CD4-positive, alpha-beta T cell (primary cell): ENCODE measurements around the gene SBNO2. TPM values are rescaled to one million over a fixed set of nuclear protein-coding genes. Genes with fewer than 3 reads are reported as not detected.
A peak's percentile ranks its signal among the peaks of the same experiment; 100 is the strongest.

ENCODE experiments used
- ATAC-seq: fragments of 200-7000 bp; cut with Tn5 transposase; one replicate; pipeline ENCODE4 v1.10.0; 2022; ENCODE audit warnings: mild to moderate bottlenecking; ENCODE audit not compliant: poor library complexity
- CTCF ChIA-PET: fragments of 350-600 bp; sonication (Branson Sonifier 250); formaldehyde crosslinking; loops from one replicate; lab custom pipeline; 2021; ENCODE audit warnings: antibody characterized with exemption, inconsistent platforms; lab: Charles Lee
- POLR2A ChIA-PET: fragments of 350-600 bp; sonication (Branson Sonifier 250); formaldehyde crosslinking; loops from one replicate; lab custom pipeline; 2021; ENCODE audit warnings: antibody characterized with exemption, inconsistent platforms; lab: Charles Lee
- DNase-seq, 14 experiments: peaks; one replicate each; pipeline ENCODE4 v3.0.0-alpha.2; 2013 to 2020; ENCODE audit warnings: mixed read lengths in 2 of 14
- H3K27ac ChIP-seq, 2 donors: one replicate each; pipeline versions ENCODE4 v1.5.1 to v1.7.0; 2013; ENCODE audit warnings: low read length in 2 of 2, low read depth in 1 of 2, mild to moderate bottlenecking in 1 of 2
- H3K27me3 ChIP-seq, 2 experiments: 1 replicate in 1 of 2; 2 replicates in 1 of 2; pipeline versions ENCODE4 v1.6.1 to v1.7.0; 2013; ENCODE audit warnings: low read length in 2 of 2, control low read depth in 1 of 2, mild to moderate bottlenecking in 1 of 2, moderate library complexity in 1 of 2; ENCODE audit not compliant: insufficient read depth in 2 of 2, control insufficient read depth in 1 of 2
- H3K36me3 ChIP-seq: one replicate; pipeline ENCODE4 v1.6.1; 2013; ENCODE audit warnings: low read length, control low read depth; ENCODE audit not compliant: insufficient read depth
- H3K4me1 ChIP-seq: one replicate; pipeline ENCODE4 v1.6.1; 2013; ENCODE audit warnings: low read length, control low read depth; ENCODE audit not compliant: insufficient read depth
- H3K4me3 ChIP-seq: one replicate; pipeline ENCODE4 v1.5.1; 2013; ENCODE audit warnings: mild to moderate bottlenecking, low read length, moderate library complexity
- H3K9me3 ChIP-seq, 2 experiments: 1 replicate in 1 of 2; 2 replicates in 1 of 2; pipeline versions ENCODE4 v1.6.1 to v1.7.0; 2013; ENCODE audit warnings: low read length in 2 of 2, mild to moderate bottlenecking in 2 of 2, control low read depth in 1 of 2, moderate library complexity in 1 of 2; ENCODE audit not compliant: control insufficient read depth in 1 of 2, insufficient read depth in 1 of 2
- H3K27ac Mint-ChIP-seq: one replicate; pipeline ENCODE4 v1.8.0; 2020; ENCODE audit warnings: mixed read lengths
- H3K27me3 Mint-ChIP-seq: one replicate; pipeline ENCODE4 v1.8.0; 2021; ENCODE audit warnings: mixed read lengths
- H3K36me3 Mint-ChIP-seq: one replicate; pipeline ENCODE4 v1.8.0; 2021; ENCODE audit warnings: low read depth, mixed read lengths
- H3K4me1 Mint-ChIP-seq: one replicate; pipeline ENCODE4 v1.8.0; 2021; ENCODE audit warnings: low read depth, mixed read lengths
- H3K4me3 Mint-ChIP-seq: one replicate; pipeline ENCODE4 v1.8.0; 2020; ENCODE audit warnings: mild to moderate bottlenecking, mixed read lengths
- H3K9me3 Mint-ChIP-seq: one replicate; pipeline ENCODE4 v1.8.0; 2020; ENCODE audit warnings: mixed read lengths
- CTCF ChIP-seq: fragments of 200-600 bp; IDR thresholded peaks from one replicate; pipeline ENCODE4 v1.8.0; 2022; ENCODE audit warnings: antibody characterized with exemption, mild to moderate bottlenecking
- intact Hi-C, 2 experiments: fragments of 100-400 bp; cut with DNase I in 1 of 2; cut with micrococcal nuclease in 1 of 2; formaldehyde crosslinking; loops; one replicate each; pipeline versions ENCODE4 v1.15.1 to v1.9.0; 2023 to 2025; cut with DNase I, micrococcal nuclease
- total RNA-seq, 174 experiments: library from RNA in 2 of 174; stranded (reverse) in 2 of 174; gene quantifications; one replicate each; pipeline ENCODE4 v1.2.3 and lab custom pipeline; 2021 to 2026

SBNO2 gene
- total RNA-seq, 2 experiments from 2014 or later, result 126 to 137 TPM

GRCh38 chr19:1070931-1071791 lies 102.9 kb downstream of the SBNO2 start:
- Histone ChIP-seq H3K27me3 (no peaks in the 10 kb centered on the region), H3K9me3 (no peaks in the 10 kb centered on the region), H3K4me1 (peaks cover 85% of the 10 kb centered on the region), H3K36me3 (peaks cover 75% of the 10 kb centered on the region), H3K27ac (peak overlapping the region in 1 of 2 donors; percentile 74), H3K4me3 (peak overlapping the region; percentile 5)
- POLR2A ChIA-PET, result interaction anchor here (2.2 to 21.0 kb wide), 4 partner anchors 11 to 43 kb away, joined by 6 to 1253 read pairs (median 81); partner anchors contain the start of gene ABCA7
- H3K36me3 Mint-ChIP-seq, result peaks cover 67% of the 10 kb centered on the region
- H3K4me1 Mint-ChIP-seq, result peaks cover 59% of the 10 kb centered on the region
- no peaks in the 10 kb centered on the region for H3K27me3 Mint-ChIP-seq
- TF ChIP-seq CTCF, result no peak
- no peak for ATAC-seq
- H3K27ac Mint-ChIP-seq, result peak overlapping the region; percentile 98
- peak overlapping the region; percentile 86 for H3K4me3 Mint-ChIP-seq
- intact Hi-C loops, result no loop called here
- CTCF ChIA-PET, result no interaction called here
- no peaks in the 10 kb centered on the region for H3K9me3 Mint-ChIP-seq
- DNase-seq, result no peak

GRCh38 chr19:1070576-1070930 lies 103.5 kb downstream of the SBNO2 start:
- peaks cover 61% of the 10 kb centered on the region for H3K36me3 Mint-ChIP-seq

More at GRCh38 chr19:1070576-1070930, 103.5 kb downstream of the SBNO2 start:
- CTCF ChIA-PET, result no interaction called here
- no peak for DNase-seq
- no peak overlapping the region for H3K4me3 ChIP-seq
- peaks cover 85% of the 10 kb centered on the region for H3K4me1 ChIP-seq
- peaks cover 59% of the 10 kb centered on the region for H3K4me1 Mint-ChIP-seq
- intact Hi-C loops, result no loop called here
- TF ChIP-seq CTCF, result no peak
- H3K9me3 Mint-ChIP-seq, result no peaks in the 10 kb centered on the region
- peak overlapping the region; percentile 2 for H3K4me3 Mint-ChIP-seq
- POLR2A ChIA-PET, result interaction anchor here (0.8 to 21.0 kb wide), 5 partner anchors 12 to 199 kb away, joined by 3 to 1253 read pairs (median 6); partner anchors contain the start of genes CIRBP and RNU6-2
- no peak for ATAC-seq
- H3K27ac ChIP-seq, result peak overlapping the region in 1 of 2 donors; percentile 50
- H3K36me3 ChIP-seq, result peaks cover 69% of the 10 kb centered on the region
- H3K9me3 ChIP-seq, result no peaks in the 10 kb centered on the region
- H3K27me3 Mint-ChIP-seq, result no peaks in the 10 kb centered on the region
- peak overlapping the region; percentile 96 for H3K27ac Mint-ChIP-seq
- no peaks in the 10 kb centered on the region for H3K27me3 ChIP-seq
